Neural progenitor cell (in vitro differentiated cells): ENCODE data around the gene ANKRD12. TPM values are rescaled to one million over a fixed set of nuclear protein-coding genes. Genes with fewer than 3 reads are reported as not detected.
"Not testable (repeated sequence)": the region's sequence is repeated elsewhere in the genome, so short reads cannot be mapped to it uniquely, and the experiment has no call there.

Experiments used
- DNase-seq: peaks from one replicate; pipeline ENCODE4 v3.0.0-alpha.2; 2016; ENCODE audit warnings: low spot score
- H2AFZ ChIP-seq: fragments of 200-600 bp; sonication (generic); replicated peaks from 2 replicates; pipeline ENCODE4 v1.6.1; 2016; ENCODE audit warnings: antibody characterized with exemption
- H3F3A ChIP-seq: fragments of 200-600 bp; sonication (generic); 2 replicates; pipeline ENCODE4 v1.6.1; 2016; ENCODE audit warnings: antibody characterized with exemption, low read depth
- H3K27ac ChIP-seq: fragments of 200-600 bp; sonication (generic); 2 replicates; pipeline ENCODE4 v1.5.1; 2016; ENCODE audit warnings: mild to moderate bottlenecking
- H3K27me3 ChIP-seq: fragments of 200-600 bp; sonication (generic); 2 replicates; pipeline ENCODE4 v1.6.1; 2016; ENCODE audit warnings: mild to moderate bottlenecking, moderate library complexity
- H3K36me3 ChIP-seq: fragments of 200-600 bp; sonication (generic); 2 replicates; pipeline ENCODE4 v1.5.1; 2016
- H3K4me1 ChIP-seq: fragments of 200-600 bp; sonication (generic); 2 replicates; pipeline ENCODE4 v1.6.1; 2016; ENCODE audit warnings: mixed run types
- H3K4me2 ChIP-seq: fragments of 200-600 bp; sonication (generic); 2 replicates; pipeline ENCODE4 v1.6.1; 2016
- H3K4me3 ChIP-seq: fragments of 200-600 bp; sonication (generic); 2 replicates; pipeline ENCODE4 v1.5.1; 2016
- H3K79me2 ChIP-seq: fragments of 200-600 bp; sonication (generic); 2 replicates; pipeline ENCODE4 v1.6.1; 2016; ENCODE audit warnings: low read depth
- H3K9ac ChIP-seq: fragments of 200-600 bp; sonication (generic); 2 replicates; pipeline ENCODE4 v1.6.1; 2016
- H3K9me3 ChIP-seq: fragments of 200-600 bp; sonication (generic); 2 replicates; pipeline ENCODE4 v1.5.1; 2016; ENCODE audit warnings: low read depth
- H4K20me1 ChIP-seq: fragments of 200-600 bp; sonication (generic); 2 replicates; pipeline ENCODE4 v1.6.1; 2016; ENCODE audit warnings: low read depth
- H3K27ac Mint-ChIP-seq: 3 replicates; pipeline ENCODE4 v1.8.0; 2021; ENCODE audit warnings: mixed read lengths
- H3K27me3 Mint-ChIP-seq: 2 replicates; pipeline ENCODE4 v1.8.0; 2022; ENCODE audit warnings: low read depth, mild to moderate bottlenecking, inconsistent platforms, moderate library complexity, mixed read lengths; ENCODE audit not compliant: insufficient read depth
- H3K36me3 Mint-ChIP-seq: 3 replicates; pipeline ENCODE4 v1.8.0; 2021; ENCODE audit warnings: mixed read lengths
- H3K4me1 Mint-ChIP-seq: 3 replicates; pipeline ENCODE4 v1.8.0; 2021; ENCODE audit warnings: mixed read lengths
- H3K4me3 Mint-ChIP-seq: 3 replicates; pipeline ENCODE4 v1.8.0; 2021; ENCODE audit warnings: mild to moderate bottlenecking, moderate library complexity, mixed read lengths
- H3K9me3 Mint-ChIP-seq: 3 replicates; pipeline ENCODE4 v1.8.0; 2020; ENCODE audit warnings: mixed read lengths
- EZH2 ChIP-seq: fragments of 200-600 bp; sonication (generic); IDR thresholded peaks from 2 replicates; pipeline ENCODE4 v1.6.1; 2017; ENCODE audit warnings: antibody characterized with exemption, mild to moderate bottlenecking, moderate library complexity
- EZH2phosphoT487 ChIP-seq: fragments of 200-600 bp; sonication (generic); IDR thresholded peaks from 2 replicates; pipeline ENCODE4 v1.6.1; 2017; ENCODE audit warnings: antibody characterized with exemption
- total RNA-seq: library from RNA; depleted of rRNA; stranded (reverse); fragments of >200 nt; gene quantifications from 2 replicates; pipeline ENCODE4 v1.2.3, GENCODE V29; 2015; ENCODE audit warnings: low replicate concordance
- TF ChIP-seq, protein P1 (sequence below): fragments of 200-600 bp; sonication (generic); IDR thresholded peaks from 2 replicates; pipeline ENCODE4 v1.5.1; 2017; ENCODE audit warnings: antibody characterized with exemption, mild to moderate bottlenecking

ANKRD12 gene
- total RNA-seq, 1 donor from 2014 or later, result 38.2 TPM

DNA sequence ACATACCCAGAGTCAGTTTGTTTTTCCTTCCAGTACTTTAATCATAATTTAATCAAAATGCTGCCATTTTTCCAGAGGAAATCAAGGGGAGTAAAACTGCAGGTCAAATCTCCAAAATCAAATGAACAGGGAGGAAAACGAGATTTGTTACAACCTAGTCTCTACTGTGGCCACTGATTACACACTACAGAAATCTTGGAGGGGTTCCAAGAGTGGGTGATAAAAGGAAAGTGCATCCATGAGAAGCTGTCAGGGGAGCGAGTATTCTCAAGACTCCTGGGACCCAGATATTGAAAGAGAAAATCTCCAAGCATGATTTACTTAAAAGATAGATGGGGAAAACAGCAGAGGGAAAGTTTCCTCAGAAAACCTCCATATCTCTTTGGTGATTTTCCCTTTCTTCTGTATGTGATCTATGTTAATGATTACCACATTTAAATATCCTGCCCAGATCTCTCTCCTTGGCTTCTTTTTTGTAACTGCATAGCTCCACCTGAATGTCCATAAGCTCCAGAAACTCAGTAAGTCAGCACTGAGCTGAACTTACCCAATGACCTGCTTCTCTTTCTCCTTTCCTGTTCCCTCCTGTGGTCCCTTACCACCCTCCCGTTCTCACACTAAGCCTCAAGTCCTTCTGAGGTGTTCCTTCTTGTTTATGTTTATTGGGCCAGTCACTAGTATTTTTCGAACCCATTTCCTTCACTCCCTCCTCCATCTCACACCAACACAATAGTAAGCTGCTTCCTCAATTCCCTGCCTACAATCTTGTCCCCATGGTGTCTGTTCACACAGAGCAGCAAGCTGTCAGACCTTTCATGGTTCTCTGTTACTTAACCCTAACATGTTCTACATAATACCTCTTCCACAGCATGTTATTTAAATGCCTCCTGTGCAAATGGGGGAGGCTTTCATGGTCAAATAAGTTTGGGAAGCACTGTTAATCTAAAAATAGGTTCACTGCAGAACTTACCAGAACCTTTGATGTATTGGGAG lies 124.1 kb downstream of the ANKRD12 start:
- H3K27ac Mint-ChIP-seq, result no peak overlapping the region
- Histone ChIP-seq H3K79me2 (no peaks in the 10 kb centered on the region), H3F3A (peaks cover 20% of the 10 kb centered on the region), H3K4me1 (peaks cover 7% of the 10 kb centered on the region), H3K9me3 (no peaks in the 10 kb centered on the region), H3K4me3 (no peak overlapping the region), H2AFZ (no peak overlapping the region), H3K36me3 (peaks cover 17% of the 10 kb centered on the region), H3K27me3 (no peaks in the 10 kb centered on the region), H3K4me2 (no peak overlapping the region), H4K20me1 (no peaks in the 10 kb centered on the region), H3K9ac (no peak overlapping the region), H3K27ac (no peak overlapping the region)
- no peak for DNase-seq
- peaks cover 8% of the 10 kb centered on the region for H3K4me1 Mint-ChIP-seq
- peaks cover 43% of the 10 kb centered on the region for H3K36me3 Mint-ChIP-seq
- TF ChIP-seq EZH2, result no peak
- no peak for TF ChIP-seq EZH2phosphoT487
- TF ChIP-seq, protein P1, sequence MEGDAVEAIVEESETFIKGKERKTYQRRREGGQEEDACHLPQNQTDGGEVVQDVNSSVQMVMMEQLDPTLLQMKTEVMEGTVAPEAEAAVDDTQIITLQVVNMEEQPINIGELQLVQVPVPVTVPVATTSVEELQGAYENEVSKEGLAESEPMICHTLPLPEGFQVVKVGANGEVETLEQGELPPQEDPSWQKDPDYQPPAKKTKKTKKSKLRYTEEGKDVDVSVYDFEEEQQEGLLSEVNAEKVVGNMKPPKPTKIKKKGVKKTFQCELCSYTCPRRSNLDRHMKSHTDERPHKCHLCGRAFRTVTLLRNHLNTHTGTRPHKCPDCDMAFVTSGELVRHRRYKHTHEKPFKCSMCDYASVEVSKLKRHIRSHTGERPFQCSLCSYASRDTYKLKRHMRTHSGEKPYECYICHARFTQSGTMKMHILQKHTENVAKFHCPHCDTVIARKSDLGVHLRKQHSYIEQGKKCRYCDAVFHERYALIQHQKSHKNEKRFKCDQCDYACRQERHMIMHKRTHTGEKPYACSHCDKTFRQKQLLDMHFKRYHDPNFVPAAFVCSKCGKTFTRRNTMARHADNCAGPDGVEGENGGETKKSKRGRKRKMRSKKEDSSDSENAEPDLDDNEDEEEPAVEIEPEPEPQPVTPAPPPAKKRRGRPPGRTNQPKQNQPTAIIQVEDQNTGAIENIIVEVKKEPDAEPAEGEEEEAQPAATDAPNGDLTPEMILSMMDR, result no peak
- no peaks in the 10 kb centered on the region for H3K27me3 Mint-ChIP-seq
- H3K4me3 Mint-ChIP-seq, result no peak overlapping the region
- peaks cover 9% of the 10 kb centered on the region for H3K9me3 Mint-ChIP-seq

DNA sequence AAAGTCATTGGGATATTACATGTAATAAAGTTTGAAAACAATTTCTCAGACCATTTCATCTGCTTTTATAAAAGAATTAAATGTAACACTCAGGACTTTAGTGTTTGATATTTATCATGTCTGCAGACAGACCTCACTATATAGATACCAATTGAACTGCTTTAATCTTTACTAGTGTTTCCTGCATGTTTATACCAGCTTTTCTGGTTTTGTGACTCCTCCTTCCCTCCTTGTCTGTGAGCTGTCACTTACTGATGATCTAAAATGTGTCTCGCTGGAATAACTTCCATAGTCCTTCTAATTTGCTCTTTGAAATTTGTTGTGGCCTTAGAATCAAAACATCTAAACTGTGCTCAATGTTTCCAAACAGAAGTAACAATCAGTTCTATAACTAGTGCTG lies 126.7 kb downstream of the ANKRD12 start:
- Histone ChIP-seq H3K4me1 (peaks cover 7% of the 10 kb centered on the region), H3K27me3 (no peaks in the 10 kb centered on the region), H3K4me2 (no peak overlapping the region), H4K20me1 (no peaks in the 10 kb centered on the region), H3K9ac (no peak overlapping the region), H3F3A (peaks cover 20% of the 10 kb centered on the region), H3K9me3 (no peaks in the 10 kb centered on the region), H3K27ac (no peak overlapping the region), H3K36me3 (peaks cover 12% of the 10 kb centered on the region), H3K79me2 (no peaks in the 10 kb centered on the region), H3K4me3 (no peak overlapping the region), H2AFZ (no peak overlapping the region)
- Mint-ChIP-seq H3K27ac (no peak overlapping the region), H3K27me3 (no peaks in the 10 kb centered on the region), H3K9me3 (peaks cover 20% of the 10 kb centered on the region), H3K36me3 (peaks cover 42% of the 10 kb centered on the region), H3K4me1 (peaks cover 8% of the 10 kb centered on the region), H3K4me3 (no peak overlapping the region)
- DNase-seq, result no peak
- TF ChIP-seq EZH2phosphoT487, result no peak
- TF ChIP-seq EZH2, result no peak
- TF ChIP-seq, protein P1, result no peak

DNA sequence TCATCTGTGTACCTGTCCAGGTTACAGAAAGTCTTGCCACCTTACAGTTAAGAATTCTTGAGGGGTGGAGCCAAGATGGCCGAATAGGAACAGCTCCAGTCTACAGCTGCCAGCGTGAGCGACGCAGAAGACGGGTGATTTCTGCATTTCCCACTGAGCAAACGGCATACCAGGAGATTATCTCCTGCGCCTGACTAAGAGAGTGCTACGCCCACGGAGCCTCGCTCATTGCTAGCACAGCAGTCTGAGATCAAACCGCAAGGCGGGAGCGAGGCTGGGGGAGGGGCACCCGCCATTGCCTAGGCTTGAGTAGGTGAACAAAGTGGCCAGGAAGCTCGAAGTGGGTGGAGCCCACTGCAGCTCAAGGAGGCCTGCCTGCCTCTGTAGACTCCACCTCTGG lies 128.2 kb downstream of the ANKRD12 start:
- peak overlapping the region; percentile 11 for H3K4me3 ChIP-seq
- Mint-ChIP-seq H3K36me3 (peaks cover 45% of the 10 kb centered on the region), H3K9me3 (peaks cover 24% of the 10 kb centered on the region), H3K4me3 (peak overlapping the region; percentile 50)
- H3K27me3 ChIP-seq, H3K4me1 ChIP-seq, H2AFZ ChIP-seq, H3K27me3 Mint-ChIP-seq, H3K27ac Mint-ChIP-seq, H4K20me1 ChIP-seq, H3K79me2 ChIP-seq, H3K4me1 Mint-ChIP-seq, H3K9ac ChIP-seq, H3K9me3 ChIP-seq, H3K27ac ChIP-seq: not testable (repeated sequence)
- DNase-seq, result peak; percentile 56
- H3F3A ChIP-seq, result peaks cover 20% of the 10 kb centered on the region
- peak overlapping the region; percentile 11 for H3K4me2 ChIP-seq
- peaks cover 12% of the 10 kb centered on the region for H3K36me3 ChIP-seq

DNA sequence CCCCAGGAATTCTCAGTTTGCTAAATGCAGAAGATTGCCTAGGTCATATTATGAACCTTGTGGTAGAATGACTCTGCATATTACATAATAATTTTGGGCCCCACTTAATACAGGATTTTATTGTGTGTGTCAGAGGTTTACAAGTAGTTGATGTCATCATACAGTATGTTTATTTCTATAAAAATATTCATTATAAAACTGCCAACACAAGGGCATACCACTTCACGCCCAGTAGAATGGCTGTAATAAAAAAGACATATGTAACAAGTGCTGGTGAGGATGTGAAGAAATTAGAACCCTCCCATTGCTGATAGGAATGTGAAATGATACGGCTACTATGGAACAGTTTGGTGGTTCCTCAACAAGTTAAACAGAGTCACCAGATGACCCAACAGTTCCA lies 136.6 kb downstream of the ANKRD12 start:
- no peak overlapping the region for H3K4me3 Mint-ChIP-seq
- H3K27me3 ChIP-seq, result no peaks in the 10 kb centered on the region
- H3K9me3 ChIP-seq, result no peaks in the 10 kb centered on the region
- H3K4me1 Mint-ChIP-seq, result no peaks in the 10 kb centered on the region
- no peaks in the 10 kb centered on the region for H3F3A ChIP-seq
- H3K79me2 ChIP-seq, result no peaks in the 10 kb centered on the region
- H3K4me2 ChIP-seq, result no peak overlapping the region
- no peak overlapping the region for H2AFZ ChIP-seq
- no peaks in the 10 kb centered on the region for H4K20me1 ChIP-seq
- peaks cover 5% of the 10 kb centered on the region for H3K9me3 Mint-ChIP-seq
- H3K36me3 Mint-ChIP-seq, result peaks cover 36% of the 10 kb centered on the region
- H3K4me3 ChIP-seq, result no peak overlapping the region
- H3K27ac Mint-ChIP-seq, result no peak overlapping the region
- no peaks in the 10 kb centered on the region for H3K36me3 ChIP-seq
- TF ChIP-seq EZH2, result no peak
- no peak for TF ChIP-seq EZH2phosphoT487
- TF ChIP-seq, protein P1, result no peak
- no peaks in the 10 kb centered on the region for H3K4me1 ChIP-seq
- H3K27me3 Mint-ChIP-seq, result no peaks in the 10 kb centered on the region
- H3K9ac ChIP-seq, result no peak overlapping the region
- no peak for DNase-seq
- H3K27ac ChIP-seq, result no peak overlapping the region
